ENCODE measurements around the gene INO80B. TPM values are rescaled to one million over a fixed set of nuclear protein-coding genes. Genes with fewer than 3 reads are reported as not detected.
"Not testable (repeated sequence)": the region's sequence is repeated elsewhere in the genome, so short reads cannot be mapped to it uniquely, and the experiment has no call there.

The INO80B gene
- total RNA-seq, 1 donor from 2014 or later: 15.3 TPM

DNA sequence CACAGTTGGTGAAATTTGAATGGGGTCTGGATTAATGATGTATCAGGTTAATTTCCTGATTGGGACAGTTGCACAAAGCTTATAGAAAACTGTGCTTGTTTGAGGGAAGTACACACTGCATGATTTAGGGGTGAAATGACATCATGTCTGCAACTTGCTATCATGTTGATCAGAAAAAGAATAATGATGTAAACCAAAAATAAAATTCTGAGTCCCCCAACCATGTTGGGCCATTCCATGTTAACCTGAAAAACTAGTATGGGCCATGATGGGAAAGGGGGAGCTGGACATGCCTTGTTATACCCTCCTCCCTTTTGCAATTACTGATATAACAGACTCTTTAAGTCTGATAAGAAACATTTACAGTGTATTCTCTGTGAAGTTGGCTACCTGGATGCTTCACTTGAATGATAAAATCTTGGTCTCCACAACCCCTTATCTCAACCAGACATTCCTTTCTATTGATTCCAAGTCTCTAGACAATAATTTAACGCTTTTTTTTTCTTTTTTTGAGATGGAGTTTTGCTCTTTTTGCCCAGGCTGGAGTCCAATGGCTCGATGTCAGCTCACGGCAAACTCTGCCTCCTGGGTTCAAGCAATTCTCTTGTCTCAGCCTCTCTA is 4.2 kb upstream of the INO80B start:
- no peak for DNase-seq

DNA sequence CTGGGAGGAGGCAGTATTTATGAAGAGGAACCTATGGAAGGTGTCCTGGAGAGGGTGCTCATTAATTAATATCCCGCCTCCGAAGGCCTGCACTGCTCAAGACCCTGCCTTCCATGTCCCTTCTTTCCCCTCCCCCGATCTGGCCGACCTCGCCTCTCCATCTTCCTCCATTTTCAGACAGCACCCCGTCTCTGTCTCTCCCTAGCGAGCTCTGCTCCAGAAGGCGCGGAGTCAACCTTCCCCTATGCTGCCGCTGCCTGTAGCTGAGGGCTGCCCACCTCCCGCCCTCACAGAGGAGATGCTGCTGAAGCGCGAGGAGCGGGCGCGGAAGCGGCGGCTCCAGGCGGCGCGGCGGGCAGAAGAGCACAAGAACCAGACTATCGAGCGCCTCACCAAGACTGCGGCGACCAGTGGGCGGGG is 2.3 kb downstream of the INO80B start:
- DNase-seq: no peak

DNA sequence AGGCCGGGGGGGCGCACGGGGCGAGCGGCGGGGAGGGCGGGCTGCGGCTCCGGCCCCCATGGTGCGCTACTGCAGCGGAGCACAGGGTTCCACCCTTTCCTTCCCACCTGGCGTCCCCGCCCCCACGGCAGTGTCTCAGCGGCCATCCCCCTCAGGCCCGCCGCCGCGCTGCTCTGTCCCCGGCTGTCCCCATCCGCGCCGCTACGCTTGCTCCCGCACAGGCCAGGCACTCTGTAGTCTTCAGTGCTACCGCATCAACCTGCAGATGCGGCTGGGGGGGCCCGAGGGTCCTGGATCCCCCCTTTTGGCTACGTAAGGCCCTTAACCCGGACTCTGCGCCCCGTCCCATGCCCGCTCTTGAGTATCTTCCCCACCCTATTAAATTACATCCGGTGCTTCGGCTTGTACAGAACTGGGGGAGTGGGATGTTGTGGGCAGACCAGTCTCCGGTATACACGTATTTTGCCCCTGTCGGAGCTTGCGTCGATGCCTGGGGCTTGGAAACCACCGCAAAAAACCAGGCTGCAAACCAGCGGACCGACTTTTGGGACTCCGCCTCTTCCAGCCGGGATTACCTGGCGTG is 2.8 kb downstream of the INO80B start:
- DNase-seq: no peak

DNA sequence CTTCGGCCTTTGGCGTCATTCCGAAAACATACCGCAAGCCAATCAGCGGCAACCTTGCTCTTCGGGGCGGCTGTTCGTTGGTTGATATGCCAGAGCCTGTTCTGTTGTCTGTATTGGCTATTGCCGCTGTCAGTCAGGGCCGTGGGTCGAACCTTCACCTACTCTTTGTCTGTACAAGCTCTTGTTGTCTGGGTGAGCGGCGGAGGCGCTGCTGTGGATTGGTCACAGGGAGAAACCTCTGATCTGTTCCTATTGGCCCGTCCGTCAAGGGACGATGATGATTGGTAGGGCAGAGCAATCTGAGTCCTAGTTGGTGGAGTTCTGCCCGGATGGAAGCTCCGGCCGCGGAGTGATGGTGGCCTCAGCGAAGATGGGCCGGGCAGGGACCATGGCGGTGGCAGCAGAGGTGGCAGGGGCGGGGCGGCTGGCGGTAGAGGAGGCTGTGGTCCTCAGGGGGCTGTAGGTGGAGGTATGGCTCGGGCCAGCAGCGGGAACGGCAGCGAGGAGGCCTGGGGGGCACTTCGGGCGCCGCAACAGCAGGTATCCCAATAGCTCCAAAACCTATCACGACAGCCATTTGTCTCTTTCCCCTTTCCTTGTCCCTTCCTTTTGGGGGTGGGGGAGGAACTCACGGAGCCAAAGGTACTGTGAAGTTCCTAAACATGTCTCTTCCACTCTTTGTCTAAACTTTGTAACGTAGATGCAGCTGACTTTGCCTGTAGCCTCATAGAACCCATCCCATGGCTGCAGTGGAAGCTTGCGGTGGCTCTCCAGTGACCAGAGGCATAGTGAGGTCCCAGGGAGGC is 3.4 kb downstream of the INO80B start, which contains the start of gene WBP1:
TSS of gene WBP1 (plus strand) at position 307 of the 806 bp plus-strand sequence. CDS start at position 472, 165 bp downstream.
- DNase-seq: peak; percentile 99

DNA sequence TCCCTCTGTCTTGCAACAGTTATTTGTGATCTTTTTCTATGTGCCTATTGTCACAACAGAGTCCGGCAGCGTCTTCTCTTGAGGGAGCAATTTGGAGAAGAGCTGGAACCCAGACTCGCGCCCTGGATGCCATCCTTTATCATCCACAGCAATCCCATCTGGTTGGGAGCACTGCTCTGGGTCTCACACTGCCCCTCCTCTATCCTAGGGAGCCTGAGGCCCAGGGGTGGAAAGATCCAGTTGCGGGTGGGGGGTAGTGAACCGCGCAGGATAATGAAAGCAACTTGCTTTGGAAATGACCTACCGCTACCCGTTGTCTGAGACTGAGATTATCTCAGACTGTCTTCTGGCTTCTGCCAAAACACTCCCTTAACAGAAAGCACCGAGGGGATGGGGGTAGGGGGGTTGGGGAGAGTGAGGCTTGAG is 4.1 kb downstream of the INO80B start:
- no peak for DNase-seq

DNA sequence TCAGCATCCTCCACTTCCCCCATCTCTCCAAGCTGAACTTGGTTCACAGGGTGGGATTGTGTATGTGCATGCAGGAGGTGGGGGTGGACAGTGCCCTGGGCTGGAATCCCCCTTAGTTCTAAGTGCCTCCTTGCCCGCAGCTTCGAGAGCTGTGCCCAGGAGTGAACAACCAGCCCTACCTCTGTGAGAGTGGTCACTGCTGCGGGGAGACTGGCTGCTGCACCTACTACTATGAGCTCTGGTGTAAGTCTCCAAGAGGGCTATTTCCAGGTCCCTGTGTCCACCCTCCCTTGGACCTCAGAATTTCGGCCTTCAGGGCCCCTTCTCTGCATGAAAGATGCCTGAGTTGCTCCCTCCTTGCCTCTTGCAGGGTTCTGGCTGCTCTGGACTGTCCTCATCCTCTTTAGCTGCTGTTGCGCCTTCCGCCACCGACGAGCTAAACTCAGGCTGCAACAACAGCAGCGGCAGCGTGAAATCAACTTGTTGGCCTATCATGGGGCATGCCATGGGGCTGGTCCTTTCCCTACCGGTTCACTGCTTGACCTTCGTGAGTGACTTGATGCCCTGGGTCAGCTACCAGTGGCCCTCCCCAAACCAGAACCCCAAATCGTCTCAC is 4.7 kb downstream of the INO80B start:
- not testable (repeated sequence) for DNase-seq

DNA sequence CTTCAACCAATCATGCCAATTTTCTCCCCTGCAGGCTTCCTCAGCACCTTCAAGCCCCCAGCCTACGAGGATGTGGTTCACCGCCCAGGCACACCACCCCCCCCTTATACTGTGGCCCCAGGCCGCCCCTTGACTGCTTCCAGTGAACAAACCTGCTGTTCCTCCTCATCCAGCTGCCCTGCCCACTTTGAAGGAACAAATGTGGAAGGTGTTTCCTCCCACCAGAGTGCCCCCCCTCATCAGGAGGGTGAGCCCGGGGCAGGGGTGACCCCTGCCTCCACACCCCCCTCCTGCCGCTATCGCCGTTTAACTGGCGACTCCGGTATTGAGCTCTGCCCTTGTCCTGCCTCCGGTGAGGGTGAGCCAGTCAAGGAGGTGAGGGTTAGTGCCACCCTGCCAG is 5.3 kb downstream of the INO80B start:
- DNase-seq: not testable (repeated sequence)

DNA sequence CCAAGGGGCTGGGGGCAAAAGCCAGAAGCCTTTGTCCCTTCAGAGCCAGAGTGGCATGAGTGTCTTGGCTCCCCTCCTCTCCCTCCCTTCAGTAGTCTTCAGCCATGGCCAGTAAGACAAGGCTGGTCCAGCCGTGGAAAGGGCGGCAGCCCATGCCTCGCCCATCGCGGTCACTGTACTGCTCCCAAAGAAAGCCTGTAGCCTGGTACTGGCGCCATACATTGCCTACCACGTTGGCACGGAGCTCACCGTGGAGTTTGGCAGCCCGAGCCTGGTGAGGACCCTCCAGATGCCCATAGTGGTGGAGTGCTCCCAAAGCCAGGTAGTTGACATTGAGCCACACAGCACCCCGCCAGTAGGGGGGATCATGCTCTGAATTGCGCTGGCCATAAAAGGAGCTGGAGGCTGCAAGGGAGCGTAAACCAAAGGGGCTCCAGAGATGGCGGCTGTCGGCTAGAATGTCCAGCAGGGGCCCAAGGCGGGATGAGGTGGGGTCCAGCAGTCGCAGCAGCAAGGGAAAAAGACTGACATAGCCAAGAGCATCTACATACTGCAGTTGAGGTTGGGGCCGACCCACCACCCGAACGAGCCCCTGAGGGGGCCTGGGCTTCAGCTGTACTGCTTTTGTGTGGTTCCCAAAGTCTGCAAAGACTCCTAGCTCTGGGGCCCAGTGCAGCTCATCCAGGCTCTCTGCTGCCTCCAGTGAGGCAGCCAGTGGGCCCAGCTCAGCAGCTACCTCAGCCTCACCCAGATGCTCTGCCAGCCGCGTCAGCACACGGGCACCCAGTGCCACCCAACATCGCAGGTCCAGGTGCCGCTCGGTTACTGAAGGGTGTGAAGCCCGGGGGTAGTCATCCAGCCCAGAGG is 6.5 kb downstream of the INO80B start:
- no peak for DNase-seq

DNA sequence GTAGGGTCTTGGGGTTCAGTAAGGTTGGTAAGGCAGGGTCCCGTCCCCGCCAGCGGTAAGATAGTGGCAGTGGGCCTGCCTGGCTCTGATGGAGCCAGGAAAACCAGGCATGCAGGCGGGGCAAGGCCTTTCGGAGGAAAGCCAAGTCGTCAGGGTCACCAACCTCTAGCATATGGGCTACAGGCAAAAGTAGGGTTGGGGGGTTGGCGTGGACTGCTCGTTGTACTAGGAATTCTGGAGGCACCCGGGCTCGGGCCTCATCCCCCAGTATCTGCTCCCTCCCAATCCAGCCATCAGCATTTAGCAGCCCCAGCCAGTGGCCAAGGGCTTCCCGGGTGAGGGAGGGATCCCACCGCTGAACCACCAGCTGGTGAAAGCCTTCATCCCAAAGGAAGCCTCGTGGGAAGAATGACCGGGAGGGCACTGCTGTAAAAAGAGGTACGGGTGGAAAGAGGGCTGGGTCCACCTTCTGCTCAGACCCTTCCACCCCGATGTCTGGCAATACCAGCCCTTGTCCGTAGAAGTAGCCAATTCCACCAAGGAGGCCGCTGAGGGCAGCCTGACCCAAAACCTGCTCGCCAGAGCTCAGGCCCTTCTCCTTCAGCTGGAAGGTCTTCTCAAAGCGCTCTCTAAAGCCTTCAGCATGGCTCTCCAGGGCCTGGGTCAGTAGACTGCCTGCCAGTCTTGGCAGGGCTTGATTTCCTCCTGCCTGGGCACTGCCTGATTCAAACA is 7.3 kb downstream of the INO80B start:
- DNase-seq: no peak

DNA sequence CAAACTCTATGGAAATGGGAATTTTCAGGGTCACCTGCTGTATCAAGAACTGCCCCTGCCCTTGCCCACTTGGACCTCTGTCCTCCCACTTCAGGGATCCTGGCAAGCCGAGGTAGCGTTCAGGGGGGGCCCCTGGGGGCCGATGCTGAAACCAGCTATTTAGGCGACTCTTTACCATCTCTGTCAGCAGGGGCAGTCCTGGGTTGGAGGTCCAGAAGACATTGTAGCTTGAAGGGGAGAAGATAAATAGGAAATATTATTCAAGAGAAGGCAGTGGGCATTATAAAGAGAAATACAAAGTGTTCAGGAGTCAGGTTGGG is 7.9 kb downstream of the INO80B start:
- DNase-seq: no peak

DNA sequence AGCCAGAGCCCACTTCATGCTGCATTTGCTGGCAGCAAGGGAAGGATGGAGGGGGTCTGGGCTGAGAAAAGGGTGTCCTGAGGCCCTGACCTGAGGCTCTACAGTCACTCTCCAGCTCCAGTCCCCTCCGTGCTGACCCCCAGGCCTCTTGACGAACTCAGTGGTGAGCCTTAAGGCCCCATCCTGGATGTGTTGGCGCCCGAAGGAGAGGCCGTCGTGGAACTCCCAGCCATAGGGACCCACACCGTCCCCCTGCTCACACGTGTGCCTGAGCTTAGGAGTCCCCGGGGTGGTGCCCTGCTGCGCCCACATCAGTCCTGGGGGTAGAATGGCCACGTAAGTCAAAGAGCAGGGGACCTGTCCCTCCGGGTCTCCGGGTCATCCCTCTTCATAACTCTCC is 9.5 kb downstream of the INO80B start:
- no peak for DNase-seq

DNA sequence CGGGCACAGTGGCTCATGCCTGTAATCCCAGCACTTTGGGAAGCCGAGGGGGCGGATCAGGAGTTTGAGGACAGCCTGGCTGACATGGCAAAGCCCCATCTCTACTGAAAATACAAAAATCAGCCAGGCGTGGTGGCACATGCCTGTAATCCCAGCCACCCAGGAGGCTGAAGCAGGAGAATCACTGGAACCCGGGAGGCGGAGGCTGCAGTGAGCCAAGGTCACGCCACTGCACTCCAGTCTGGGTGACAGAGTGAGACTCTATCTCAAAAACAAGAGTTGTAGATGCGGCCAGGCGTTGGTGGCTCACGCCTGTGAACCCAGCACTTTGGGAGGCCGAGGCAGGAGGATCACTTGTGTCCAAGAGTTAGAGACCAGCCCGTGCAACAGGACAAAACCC is 15.9 kb downstream of the INO80B start:
- DNase-seq: not testable (repeated sequence)

DNA sequence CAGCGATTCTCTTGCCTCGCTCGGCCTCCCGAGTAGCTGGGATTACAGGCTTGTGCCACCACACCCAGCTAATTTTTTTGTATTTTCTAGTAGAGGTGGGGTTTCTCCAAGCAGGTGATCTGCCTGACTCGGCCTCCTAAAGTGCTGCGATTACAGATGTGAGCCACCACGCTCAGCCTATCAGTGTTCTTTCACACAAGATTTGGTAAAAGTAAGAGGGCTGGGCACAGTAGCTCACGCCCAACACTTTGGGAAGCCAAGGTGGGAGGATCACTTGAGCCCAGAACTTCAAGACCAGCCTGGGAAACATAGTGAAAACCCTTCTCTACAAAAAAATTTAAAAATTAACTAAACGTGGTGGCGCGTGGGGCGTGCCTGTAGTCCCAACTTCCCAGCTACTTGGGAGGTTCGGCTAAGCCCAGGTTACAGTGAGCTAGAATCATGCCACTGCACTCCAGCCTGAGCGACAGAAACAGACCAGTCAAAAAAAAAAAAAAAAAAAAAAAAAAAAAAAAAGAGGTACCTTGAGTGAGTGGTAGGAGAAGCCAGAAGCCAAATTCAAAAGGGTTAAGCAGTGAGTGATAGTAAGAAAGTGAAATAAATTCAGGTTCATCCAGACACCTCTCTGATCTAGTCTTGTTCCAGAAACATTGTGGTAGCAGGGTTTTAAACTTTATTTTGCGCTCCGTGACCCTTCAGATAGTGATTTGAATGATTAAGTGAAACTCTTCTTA is 16.6 kb downstream of the INO80B start:
- no peak for DNase-seq

DNA sequence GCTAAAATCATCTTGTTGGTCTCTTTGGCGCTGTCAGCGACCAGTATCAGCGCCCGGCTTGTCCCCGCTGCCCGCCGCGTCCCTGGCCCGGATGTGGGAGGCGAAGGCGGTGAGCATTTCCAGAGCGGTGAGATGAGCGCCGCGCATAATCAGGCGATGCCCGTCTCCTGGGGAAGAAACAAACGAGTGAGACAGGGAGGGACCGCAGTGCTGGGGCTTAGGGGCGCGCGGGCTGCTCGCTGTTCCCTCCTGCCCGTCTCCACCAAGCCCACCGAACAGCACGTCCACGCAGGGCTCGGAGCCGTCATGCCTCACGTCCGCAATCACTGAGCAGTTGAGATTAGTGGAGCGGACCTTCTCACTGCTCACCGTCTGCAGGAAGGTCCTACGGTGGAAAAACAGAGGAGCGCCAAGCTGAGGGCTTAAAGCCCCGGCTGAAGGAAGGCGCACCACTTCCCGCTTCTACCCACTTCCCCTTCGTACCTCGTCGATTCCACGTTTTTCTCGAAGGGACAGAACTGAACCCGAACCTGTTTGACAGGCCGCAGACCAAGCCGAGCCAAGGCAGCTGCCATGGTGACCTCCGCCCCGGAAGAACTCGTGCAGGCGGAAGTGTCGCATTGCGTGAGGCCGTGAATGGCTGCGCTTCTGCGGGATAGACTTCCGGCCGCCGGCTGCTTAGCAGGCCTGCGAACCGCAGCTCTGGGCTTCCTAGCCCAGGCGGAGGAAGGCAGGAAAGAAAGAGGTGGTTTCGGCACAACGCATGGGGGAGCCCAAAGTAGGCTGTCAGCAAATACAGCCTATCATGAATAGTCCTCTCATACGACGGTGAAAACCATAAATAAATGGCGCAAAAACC is 17.4 kb downstream of the INO80B start, which contains the start of gene MRPL53:
TSS of gene MRPL53 (minus strand) at position 595 of the 859 bp plus-strand sequence. CDS start at position 575, 20 bp downstream.
- peak; percentile 91 for DNase-seq

DNA sequence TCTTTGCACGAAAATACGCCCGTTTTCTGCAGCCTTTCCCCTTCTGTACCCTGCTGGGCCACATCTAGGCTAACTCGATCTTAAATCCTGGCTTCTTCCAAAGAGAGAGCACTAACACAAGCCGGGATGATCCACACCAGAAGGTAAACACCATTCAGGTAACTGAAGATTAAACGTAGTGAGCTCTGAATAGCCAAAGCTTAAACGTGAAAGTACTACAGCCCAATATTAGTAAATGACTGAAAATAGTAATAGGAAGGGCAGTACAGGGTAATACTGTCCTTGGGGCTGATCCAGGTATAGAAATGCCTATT is 18.0 kb downstream of the INO80B start:
- no peak for DNase-seq

DNA sequence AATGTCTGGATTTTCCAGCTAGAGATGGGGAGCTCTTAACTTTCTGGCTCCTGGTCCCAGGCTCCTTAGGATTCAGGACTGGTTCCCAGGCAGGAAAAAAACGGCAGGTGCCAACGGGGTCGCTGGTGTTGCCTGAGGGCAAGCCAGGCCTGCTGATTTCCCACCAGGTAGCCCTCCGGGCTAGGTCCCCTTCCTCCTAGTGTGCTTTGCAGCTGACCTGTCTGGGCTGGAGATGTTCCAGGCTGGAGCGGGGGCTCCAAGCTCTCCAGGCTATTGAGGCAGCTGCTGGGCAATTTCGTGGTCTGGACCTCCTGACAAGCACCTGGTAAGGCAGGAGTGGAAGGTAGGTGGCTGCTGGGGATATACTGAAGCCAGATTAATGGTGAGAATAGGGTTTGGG is 19.6 kb downstream of the INO80B start:
- no peak for DNase-seq

DNA sequence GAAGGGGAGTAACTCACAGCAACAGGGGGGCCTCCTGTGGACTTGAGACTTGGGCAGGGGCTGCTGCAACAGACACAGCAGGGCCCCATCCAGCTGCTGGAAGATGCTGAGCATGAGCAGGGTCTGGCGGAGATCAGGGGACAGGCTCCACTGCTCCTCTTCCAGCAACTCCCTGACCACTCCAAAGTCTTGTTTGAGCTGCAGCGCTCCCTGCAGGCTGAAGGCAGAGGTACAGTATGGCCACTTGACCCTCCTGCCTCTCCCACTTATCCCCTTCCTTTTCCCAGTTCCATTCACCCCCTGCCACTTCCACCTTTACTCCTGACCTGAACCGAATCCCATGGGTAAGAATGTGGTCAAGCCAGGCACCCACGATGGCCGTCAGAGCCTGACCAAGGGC is 20.0 kb downstream of the INO80B start:
- no peak for DNase-seq

DNA sequence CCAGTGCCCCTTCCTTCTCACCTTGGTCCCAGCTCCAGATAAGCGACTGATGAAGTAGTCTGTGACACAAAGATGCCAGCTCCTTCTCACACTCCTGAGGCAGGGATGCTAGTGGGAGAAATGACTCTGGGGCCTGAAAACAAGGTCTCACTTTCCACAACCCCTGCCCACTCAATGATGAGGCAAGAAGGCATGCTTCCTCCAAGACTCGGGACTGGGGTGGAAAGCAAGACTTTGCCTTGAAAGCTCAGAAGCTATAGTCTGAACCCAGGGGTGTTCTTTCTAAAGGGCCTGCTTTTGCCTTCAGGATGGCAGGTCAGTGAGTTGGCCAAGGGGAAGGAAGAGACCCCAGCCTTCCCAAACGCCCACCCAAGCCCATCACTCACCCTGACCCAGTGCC is 26.5 kb downstream of the INO80B start:
- no peak for DNase-seq

DNA sequence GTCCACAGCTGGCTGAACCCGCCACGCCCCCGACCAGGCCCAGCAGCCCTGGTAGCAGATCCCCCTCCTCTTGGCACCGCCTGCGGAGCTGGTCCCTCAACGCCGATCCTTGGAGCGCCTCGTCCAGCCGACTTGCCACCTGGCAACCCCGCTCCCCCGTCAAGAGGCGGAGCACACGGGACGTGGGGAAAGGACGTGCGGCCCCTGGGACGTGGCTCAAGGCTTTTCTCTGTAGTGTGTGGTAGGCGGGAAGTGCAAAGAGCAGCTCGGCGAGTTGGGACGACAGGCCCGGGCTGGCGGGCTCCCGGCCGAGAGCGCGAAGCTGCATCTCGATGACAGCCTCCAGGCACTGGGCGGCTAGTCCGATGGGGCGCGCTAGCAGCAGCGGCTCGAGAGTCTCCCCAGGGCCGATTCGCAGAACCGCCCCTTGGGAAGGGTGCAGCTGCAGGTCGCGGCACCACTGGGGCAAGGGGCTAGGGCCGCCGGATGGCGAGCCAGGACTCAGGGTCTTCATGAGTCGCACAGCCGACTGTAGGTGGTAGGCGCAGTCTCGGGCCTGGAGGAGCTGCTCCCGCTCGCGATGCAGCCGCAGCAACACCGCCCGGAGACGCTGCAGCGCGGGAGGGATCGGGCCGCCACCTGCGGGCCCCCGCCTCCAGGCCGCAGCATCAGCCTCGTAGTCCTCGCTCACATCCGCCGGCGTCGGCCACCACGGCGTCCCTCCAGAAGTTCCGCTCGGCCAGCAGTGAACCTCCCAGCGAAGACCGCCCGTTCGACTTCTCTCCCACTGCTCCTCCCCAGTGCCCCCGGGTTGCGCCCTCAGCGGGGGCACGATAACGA is 27.3 kb downstream of the INO80B start:
- DNase-seq: peak; percentile 81

Data from occipital lobe (tissue), 2 donors.